HepG2 (cell line): Measurements from ENCODE around the gene CMIP. TPM values are rescaled to one million over a fixed set of nuclear protein-coding genes. Genes with fewer than 3 reads are reported as not detected.
"Not testable (repeated sequence)": the region's sequence is repeated elsewhere in the genome, so short reads cannot be mapped to it uniquely, and the experiment has no call there.

ENCODE experiments used
- ATAC-seq: fragments of 200-7000 bp; cut with Tn5 transposase; 3 replicates; pipeline ENCODE4 v1.9.1; 2020; ENCODE audit warnings: mild to moderate bottlenecking, moderate library complexity
- BruUV-seq: library from RNA; stranded (reverse); fragments of 400-500 nt; replicated peaks from 2 replicates; lab custom pipeline; 2021; lab: Mats Ljungman, UMichigan
- CTCF ChIA-PET: fragments of 300-600 bp; formaldehyde crosslinking; extraction: SDS; loops from one replicate; lab custom pipeline; 2021; ENCODE audit warnings: low total read pairs, inconsistent platforms, low intra/inter-chr PET ratio; lab: Yijun Ruan, JAX
- POLR2A ChIA-PET: fragments of 350-600 bp; sonication (Branson Sonifier 250); formaldehyde crosslinking; loops from one replicate; lab custom pipeline; 2020; ENCODE audit warnings: antibody characterized with exemption, inconsistent platforms; lab: Yijun Ruan, JAX
- DNase-seq: peaks from one replicate; pipeline ENCODE4 v3.0.0-alpha.2; 2015; ENCODE audit warnings: low spot score
- FAIRE-seq: peaks from 3 replicates; lab custom pipeline; 2011; peaks lifted over from hg19 to GRCh38; lab: Jason Lieb, UNC
- H2AFZ ChIP-seq: one replicate; pipeline ENCODE4 v1.6.1; 2011; ENCODE audit warnings: low read length, inconsistent platforms
- H3K27ac ChIP-seq: fragments of 300-600 bp; 3 replicates; pipeline ENCODE4 v1.8.0; 2011; ENCODE audit warnings: mixed run types, mild to moderate bottlenecking, mixed read lengths, low read length, inconsistent platforms; ENCODE audit not compliant: insufficient read depth; ENCODE audit errors: extremely low read length
- H3K27me3 ChIP-seq, 2 experiments: fragments of 200-600 bp in 1 of 2; 2 replicates in 1 of 2; 3 replicates in 1 of 2; pipeline versions ENCODE4 v1.6.0 to v1.8.0; 2011; ENCODE audit warnings: low read length in 2 of 2, mild to moderate bottlenecking in 2 of 2, moderate library complexity in 2 of 2, inconsistent platforms in 1 of 2; ENCODE audit not compliant: insufficient read depth in 2 of 2, control insufficient read depth in 1 of 2
- H3K36me3 ChIP-seq, 2 experiments: fragments of 200-600 bp in 1 of 2; replicated peaks in 1 of 2; 2 replicates in 1 of 2; 3 replicates in 1 of 2; pipeline versions ENCODE4 v1.5.1 to v1.8.0; 2011; ENCODE audit warnings: low read length in 2 of 2, inconsistent platforms in 1 of 2; ENCODE audit not compliant: insufficient read depth in 2 of 2, control insufficient read depth in 1 of 2
- H3K4me1 ChIP-seq: 2 replicates; pipeline ENCODE4 v1.5.1; 2012; ENCODE audit warnings: low read length, inconsistent platforms; ENCODE audit not compliant: insufficient read depth
- H3K4me2 ChIP-seq: 2 replicates; pipeline ENCODE4 v1.6.0; 2011; ENCODE audit warnings: low read depth, low read length, inconsistent platforms
- H3K4me3 ChIP-seq, 3 experiments: fragments of 200-600 bp in 1 of 3; sonication (generic), shearing (Covaris generic) in 1 of 3; replicated peaks in 1 of 3; 2 replicates each; pipeline ENCODE4 v1.5.1; 2011 to 2016; ENCODE audit warnings: low read length in 3 of 3, inconsistent platforms in 2 of 3, low read depth in 2 of 3, mild to moderate bottlenecking in 2 of 3, control low read depth in 1 of 3, mixed read lengths in 1 of 3; ENCODE audit not compliant: insufficient read depth in 1 of 3
- H3K79me2 ChIP-seq: one replicate; pipeline ENCODE4 v1.6.1; 2011; ENCODE audit warnings: low read length, inconsistent platforms; ENCODE audit not compliant: insufficient read depth
- H3K9ac ChIP-seq: 2 replicates; pipeline ENCODE4 v1.6.0; 2011; ENCODE audit warnings: mild to moderate bottlenecking, low read depth, low read length, inconsistent platforms; ENCODE audit not compliant: insufficient read depth
- H3K9me3 ChIP-seq: 2 replicates; pipeline ENCODE4 v1.5.1; 2012; ENCODE audit warnings: mild to moderate bottlenecking, low read length
- H4K20me1 ChIP-seq: 2 replicates; pipeline ENCODE4 v1.6.0; 2011; ENCODE audit warnings: inconsistent platforms, mild to moderate bottlenecking, low read length, moderate library complexity; ENCODE audit not compliant: insufficient read depth
- KDM5B ChIP-seq: sonication (generic); formaldehyde crosslinking; IDR thresholded peaks from 2 replicates; pipeline ENCODE4 v1.4.0; 2020; ENCODE audit warnings: missing genetic modification reagents, mild to moderate bottlenecking, borderline replicate concordance
- KLF16 ChIP-seq, 2 experiments: sonication (generic) in 1 of 2; formaldehyde crosslinking in 1 of 2; IDR thresholded peaks; 2 replicates each; pipeline versions ENCODE4 v1.6.1 to v1.8.0; 2016 to 2023; ENCODE audit warnings: missing genetic modification reagents in 2 of 2, missing compliant biosample characterization in 1 of 2
- NFYC ChIP-seq: IDR thresholded peaks from 2 replicates; pipeline ENCODE4 v1.6.1; 2016; ENCODE audit warnings: missing genetic modification reagents, missing compliant biosample characterization
- SCMH1 ChIP-seq: sonication (generic); formaldehyde crosslinking; IDR thresholded peaks from 2 replicates; pipeline ENCODE4 v1.9.0; 2021; ENCODE audit warnings: missing genetic modification reagents, mild to moderate bottlenecking, borderline replicate concordance
- YEATS2 ChIP-seq: sonication (generic); formaldehyde crosslinking; IDR thresholded peaks from 2 replicates; pipeline ENCODE4 v1.4.0; 2020; ENCODE audit warnings: missing genetic modification reagents, borderline replicate concordance
- ZFP1 ChIP-seq: IDR thresholded peaks from 2 replicates; pipeline ENCODE4 v1.6.1; 2016
- ZNF543 ChIP-seq: sonication (generic); formaldehyde crosslinking; IDR thresholded peaks from 2 replicates; pipeline ENCODE4 v1.4.0; 2020; ENCODE audit warnings: mild to moderate bottlenecking, missing genetic modification reagents
- ZNF550 ChIP-seq: sonication (generic); formaldehyde crosslinking; IDR thresholded peaks from 2 replicates; pipeline ENCODE4 v1.4.0; 2020; ENCODE audit warnings: mild to moderate bottlenecking, missing genetic modification reagents, borderline replicate concordance
- ZNF781 ChIP-seq: sonication (generic); formaldehyde crosslinking; IDR thresholded peaks from 2 replicates; pipeline ENCODE4 v1.5.1; 2020; ENCODE audit warnings: borderline replicate concordance, mild to moderate bottlenecking, missing genetic modification reagents; ENCODE audit errors: not compliant biosample characterization
- WGBS: methylation state at CpG from one replicate; pipeline ENCODE4 v1.1.6; 2017; ENCODE audit warnings: low lambda C conversion rate; 5-methylcytosine and 5-hydroxymethylcytosine counted together
- in situ Hi-C: cut with HindIII; loops from 2 replicates; pipeline ENCODE4 v1.10.0; 2017; ENCODE audit warnings: low pct_unique_long_range_greater_than_20kb; ENCODE audit not compliant: extremely low pct_ligation_motif_present
- intact Hi-C: fragments of 100-400 bp; cut with micrococcal nuclease; formaldehyde crosslinking; loops from one replicate; pipeline ENCODE4 v1.10.0; 2022; ENCODE audit not compliant: unreplicated experiment
- polyA plus RNA-seq, 8 experiments: library from polyadenylated mRNA; depleted of rRNA in 3 of 8; stranded (reverse) in 7 of 8; unstranded in 1 of 8; fragments of >200 nt; fragmentation: Illumina TruSeq in 4 of 8; extraction: Trizol in 4 of 8; gene quantifications; 2 replicates each; pipeline versions ENCODE4 v1.2.1 to v1.2.3, GENCODE V29; 2011 to 2016; ENCODE audit warnings: low read depth in 4 of 8, missing spikeins in 1 of 8, mixed read lengths in 1 of 8; ENCODE audit not compliant: insufficient read depth in 1 of 8
- total RNA-seq, 5 experiments: library from RNA; depleted of rRNA; stranded (reverse); fragments of >200 nt; fragmentation: Illumina TruSeq; extraction: Trizol; gene quantifications; 2 replicates each; pipeline ENCODE4 v1.2.3, GENCODE V29; 2016; ENCODE audit warnings: low read depth in 1 of 5
- TF ChIP-seq, protein P1 (sequence below): sonication (generic); formaldehyde crosslinking; IDR thresholded peaks from 2 replicates; pipeline ENCODE4 v1.5.0; 2020; ENCODE audit warnings: missing genetic modification reagents
- TF ChIP-seq, protein P2 (sequence below), 2 experiments: sonication (generic) in 1 of 2; formaldehyde crosslinking in 1 of 2; IDR thresholded peaks; 2 replicates each; pipeline versions ENCODE4 v1.5.1 to v1.6.1; 2011 to 2020; ENCODE audit warnings: borderline replicate concordance in 1 of 2, low read depth in 1 of 2, low read length in 1 of 2, mild to moderate bottlenecking in 1 of 2, missing genetic modification reagents in 1 of 2, moderate library complexity in 1 of 2
- TF ChIP-seq, protein P3 (sequence below): sonication (generic); formaldehyde crosslinking; IDR thresholded peaks from 2 replicates; pipeline ENCODE4 v1.5.0; 2020; ENCODE audit warnings: missing genetic modification reagents

Gene CMIP
- total and polyA plus RNA-seq, 2 of the 13 experiments (the other 11 are each of a cell fraction or from before 2014, with no cell fraction given), result 10.9 to 18.1 TPM

DNA sequence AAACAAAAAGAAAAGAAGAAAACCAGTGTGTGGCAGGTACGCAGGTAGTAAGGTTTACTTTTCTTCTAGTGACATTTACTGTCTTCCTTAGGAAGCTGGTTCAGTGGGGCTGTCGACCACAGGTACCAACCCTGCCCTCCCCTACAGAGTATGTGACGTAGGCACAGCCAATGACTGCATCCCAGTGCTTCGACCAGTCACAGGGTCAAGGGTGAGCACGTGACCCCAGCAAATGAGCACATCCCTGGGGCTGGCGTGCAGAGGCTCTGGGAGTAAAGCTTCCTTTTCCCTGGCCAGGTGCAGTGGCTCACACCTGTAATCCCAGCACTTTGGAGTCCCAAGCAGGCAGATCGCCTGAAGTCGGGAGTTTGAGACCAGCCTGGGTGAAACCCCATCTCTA lies 295.6 kb downstream of the CMIP start (continued):
- TF ChIP-seq, protein P1, sequence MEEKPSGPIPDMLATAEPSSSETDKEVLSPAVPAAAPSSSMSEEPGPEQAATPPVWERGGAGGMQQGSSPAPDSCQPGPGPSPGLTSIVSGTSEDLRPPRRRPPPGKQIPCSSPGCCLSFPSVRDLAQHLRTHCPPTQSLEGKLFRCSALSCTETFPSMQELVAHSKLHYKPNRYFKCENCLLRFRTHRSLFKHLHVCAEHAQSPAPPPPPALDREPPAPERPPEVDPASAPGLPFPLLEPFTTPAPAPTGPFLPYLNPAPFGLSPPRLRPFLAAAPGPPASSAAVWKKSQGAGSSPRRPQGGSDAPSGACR, result no peak
- no peak for TF ChIP-seq KDM5B
- TF ChIP-seq KLF16 (CRISPR knock-in tag; IDR thresholded peaks at IDR 0.05), result no peak
- no peak for TF ChIP-seq ZFP1 (CRISPR knock-in tag)
- TF ChIP-seq ZNF543 (CRISPR knock-in tag), result no peak
- TF ChIP-seq ZNF781 (CRISPR knock-in tag), result no peak
- TF ChIP-seq SCMH1, result no peak
- TF ChIP-seq ZNF550, result no peak
- TF ChIP-seq, protein P2, sequence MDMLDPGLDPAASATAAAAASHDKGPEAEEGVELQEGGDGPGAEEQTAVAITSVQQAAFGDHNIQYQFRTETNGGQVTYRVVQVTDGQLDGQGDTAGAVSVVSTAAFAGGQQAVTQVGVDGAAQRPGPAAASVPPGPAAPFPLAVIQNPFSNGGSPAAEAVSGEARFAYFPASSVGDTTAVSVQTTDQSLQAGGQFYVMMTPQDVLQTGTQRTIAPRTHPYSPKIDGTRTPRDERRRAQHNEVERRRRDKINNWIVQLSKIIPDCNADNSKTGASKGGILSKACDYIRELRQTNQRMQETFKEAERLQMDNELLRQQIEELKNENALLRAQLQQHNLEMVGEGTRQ (IDR thresholded peaks at IDR 0.05; ENCODE audit: low read depth, low read length), result peak; percentile 76
- TF ChIP-seq, protein P2 (CRISPR knock-in tag; IDR thresholded peaks at IDR 0.05; ENCODE audit: borderline replicate concordance), result peak; percentile 63; the same call in 1 of the 2 replicates
- TF ChIP-seq YEATS2 (CRISPR knock-in tag), result no peak
- TF ChIP-seq, protein P3, sequence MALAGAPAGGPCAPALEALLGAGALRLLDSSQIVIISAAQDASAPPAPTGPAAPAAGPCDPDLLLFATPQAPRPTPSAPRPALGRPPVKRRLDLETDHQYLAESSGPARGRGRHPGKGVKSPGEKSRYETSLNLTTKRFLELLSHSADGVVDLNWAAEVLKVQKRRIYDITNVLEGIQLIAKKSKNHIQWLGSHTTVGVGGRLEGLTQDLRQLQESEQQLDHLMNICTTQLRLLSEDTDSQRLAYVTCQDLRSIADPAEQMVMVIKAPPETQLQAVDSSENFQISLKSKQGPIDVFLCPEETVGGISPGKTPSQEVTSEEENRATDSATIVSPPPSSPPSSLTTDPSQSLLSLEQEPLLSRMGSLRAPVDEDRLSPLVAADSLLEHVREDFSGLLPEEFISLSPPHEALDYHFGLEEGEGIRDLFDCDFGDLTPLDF (CRISPR knock-in tag), result no peak
- TF ChIP-seq NFYC (CRISPR knock-in tag), result peak; percentile 50; the same call in 1 of the 2 replicates
- TF ChIP-seq, all 625 proteins: peak for 5

DNA sequence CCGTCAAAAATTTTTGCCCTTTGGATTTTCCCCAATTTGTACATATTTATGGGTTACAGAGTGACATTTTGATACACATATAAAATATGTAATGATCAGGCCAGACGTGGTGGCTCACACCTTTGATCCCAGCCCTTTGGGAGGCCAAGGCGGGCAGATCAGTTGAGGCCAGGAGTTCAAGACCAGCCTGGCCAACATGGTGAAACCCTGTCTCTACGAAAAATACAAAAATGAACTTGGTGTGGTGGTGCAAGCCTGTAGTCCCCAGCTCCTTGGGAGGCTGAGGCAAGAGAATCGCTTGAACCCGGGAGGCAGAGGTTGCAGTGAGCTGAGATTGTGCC lies 296.8 kb downstream of the CMIP start:
- DNase-seq, H3K27ac ChIP-seq, H2AFZ ChIP-seq, H3K4me2 ChIP-seq, intact Hi-C loops, H4K20me1 ChIP-seq, H3K9ac ChIP-seq, ATAC-seq, CTCF ChIA-PET, FAIRE-seq, H3K4me3 ChIP-seq, POLR2A ChIA-PET, H3K36me3 ChIP-seq, H3K79me2 ChIP-seq, BruUV-seq, H3K9me3 ChIP-seq: not testable (repeated sequence)
- 8% methylated on average over 6 of the region's 6 CpGs for WGBS
- H3K4me1 ChIP-seq, result peaks cover 25% of the 10 kb centered on the region
- in situ Hi-C loops, result loop anchor here (25.0 kb wide), 1 partner anchor 704 kb away; the partner anchor contains the start of gene ATMIN
- peaks cover 2 to 39% of the 10 kb centered on the region in 2 experiments; a peak in 4 of 5 replicates for H3K27me3 ChIP-seq
